GM23248 (cell line): ENCODE results near the gene CUL1. TPM values are rescaled to one million over a fixed set of nuclear protein-coding genes. Genes with fewer than 3 reads are reported as not detected.
"Not testable (repeated sequence)": the region's sequence is repeated elsewhere in the genome, so short reads cannot be mapped to it uniquely, and the experiment has no call there.

ENCODE experiments used
- DNase-seq: peaks from one replicate; pipeline ENCODE4 v3.0.0-alpha.2; 2015
- H2AFZ ChIP-seq: fragments of 200-600 bp; sonication (generic); 2 replicates; pipeline ENCODE4 v1.6.1; 2016; ENCODE audit warnings: antibody characterized with exemption
- H3F3A ChIP-seq: fragments of 200-600 bp; sonication (generic); 2 replicates; pipeline ENCODE4 v1.6.1; 2016; ENCODE audit warnings: mild to moderate bottlenecking, antibody characterized with exemption, mixed run types; ENCODE audit not compliant: insufficient read depth
- H3K27ac ChIP-seq: fragments of 200-600 bp; sonication (generic); 2 replicates; pipeline ENCODE4 v1.5.1; 2016; ENCODE audit warnings: mild to moderate bottlenecking
- H3K27me3 ChIP-seq: fragments of 200-600 bp; sonication (generic); replicated peaks from 2 replicates; pipeline ENCODE4 v1.6.1; 2016; ENCODE audit warnings: mild to moderate bottlenecking; ENCODE audit not compliant: insufficient read depth
- H3K36me3 ChIP-seq: fragments of 200-600 bp; sonication (generic); 2 replicates; pipeline ENCODE4 v1.6.1; 2016; ENCODE audit warnings: low read depth, mild to moderate bottlenecking
- H3K4me1 ChIP-seq: fragments of 200-600 bp; sonication (generic); 2 replicates; pipeline ENCODE4 v1.6.1; 2016; ENCODE audit warnings: mild to moderate bottlenecking; ENCODE audit not compliant: insufficient read depth
- H3K4me2 ChIP-seq: fragments of 200-600 bp; sonication (generic); one replicate; pipeline ENCODE4 v1.6.1; 2016; ENCODE audit warnings: mild to moderate bottlenecking; ENCODE audit not compliant: unreplicated experiment
- H3K4me3 ChIP-seq: fragments of 200-600 bp; sonication (generic); 2 replicates; pipeline ENCODE4 v1.5.1; 2016; ENCODE audit warnings: mild to moderate bottlenecking
- H3K79me2 ChIP-seq: fragments of 200-600 bp; sonication (generic); 2 replicates; pipeline ENCODE4 v1.6.1; 2016; ENCODE audit warnings: mild to moderate bottlenecking; ENCODE audit not compliant: insufficient read depth
- H3K9ac ChIP-seq: fragments of 200-600 bp; sonication (generic); 2 replicates; pipeline ENCODE4 v1.6.1; 2016; ENCODE audit warnings: mild to moderate bottlenecking
- H3K9me2 ChIP-seq: fragments of 200-600 bp; sonication (generic); 2 replicates; pipeline ENCODE4 v1.6.1; 2016; ENCODE audit warnings: mixed run types, mild to moderate bottlenecking, moderate library complexity; ENCODE audit not compliant: insufficient read depth
- H3K9me3 ChIP-seq: fragments of 200-600 bp; sonication (generic); one replicate; pipeline ENCODE4 v1.6.1; 2017; ENCODE audit warnings: low read depth
- H4K20me1 ChIP-seq: fragments of 200-600 bp; sonication (generic); 2 replicates; pipeline ENCODE4 v1.6.0; 2016; ENCODE audit not compliant: insufficient read depth
- EZH2 ChIP-seq: fragments of 200-600 bp; sonication (generic); IDR thresholded peaks from 2 replicates; pipeline ENCODE4 v1.6.1; 2018; ENCODE audit warnings: antibody characterized with exemption, mild to moderate bottlenecking; ENCODE audit not compliant: insufficient read depth, poor library complexity, severe bottlenecking
- EZH2phosphoT487 ChIP-seq: fragments of 200-600 bp; sonication (generic); IDR thresholded peaks from 2 replicates; pipeline ENCODE4 v1.6.1; 2018; ENCODE audit warnings: antibody characterized with exemption, moderate library complexity, mild to moderate bottlenecking, low read depth; ENCODE audit not compliant: insufficient read depth
- WGBS, 2 experiments: methylation state at CpG; one replicate each; pipeline ENCODE4 v1.1.6; 2015 to 2017; ENCODE audit warnings: low lambda C conversion rate in 2 of 2, low coverage in 1 of 2; ENCODE audit errors: missing lambda C conversion rate in 2 of 2; 5-methylcytosine and 5-hydroxymethylcytosine counted together
- in situ Hi-C: fragments of 300-500 bp; cut with MboI; formaldehyde crosslinking; loops from 2 replicates; pipeline ENCODE4 v1.15.0; 2020
- polyA plus RNA-seq: library from polyadenylated mRNA; unstranded; fragments of >200 nt; fragmentation: Nextera tagmentation; extraction: Ambion mirVana; gene quantifications from 2 replicates; pipeline ENCODE4 v1.2.1, GENCODE V29; 2016
- total RNA-seq: library from RNA; depleted of rRNA; stranded (reverse); fragments of >200 nt; shearing (Covaris generic); gene quantifications from 2 replicates; pipeline ENCODE4 v1.2.3, GENCODE V29; 2014

Gene CUL1
- total and polyA plus RNA-seq, 2 experiments from 2014 or later: 49.1 to 52.6 TPM

DNA sequence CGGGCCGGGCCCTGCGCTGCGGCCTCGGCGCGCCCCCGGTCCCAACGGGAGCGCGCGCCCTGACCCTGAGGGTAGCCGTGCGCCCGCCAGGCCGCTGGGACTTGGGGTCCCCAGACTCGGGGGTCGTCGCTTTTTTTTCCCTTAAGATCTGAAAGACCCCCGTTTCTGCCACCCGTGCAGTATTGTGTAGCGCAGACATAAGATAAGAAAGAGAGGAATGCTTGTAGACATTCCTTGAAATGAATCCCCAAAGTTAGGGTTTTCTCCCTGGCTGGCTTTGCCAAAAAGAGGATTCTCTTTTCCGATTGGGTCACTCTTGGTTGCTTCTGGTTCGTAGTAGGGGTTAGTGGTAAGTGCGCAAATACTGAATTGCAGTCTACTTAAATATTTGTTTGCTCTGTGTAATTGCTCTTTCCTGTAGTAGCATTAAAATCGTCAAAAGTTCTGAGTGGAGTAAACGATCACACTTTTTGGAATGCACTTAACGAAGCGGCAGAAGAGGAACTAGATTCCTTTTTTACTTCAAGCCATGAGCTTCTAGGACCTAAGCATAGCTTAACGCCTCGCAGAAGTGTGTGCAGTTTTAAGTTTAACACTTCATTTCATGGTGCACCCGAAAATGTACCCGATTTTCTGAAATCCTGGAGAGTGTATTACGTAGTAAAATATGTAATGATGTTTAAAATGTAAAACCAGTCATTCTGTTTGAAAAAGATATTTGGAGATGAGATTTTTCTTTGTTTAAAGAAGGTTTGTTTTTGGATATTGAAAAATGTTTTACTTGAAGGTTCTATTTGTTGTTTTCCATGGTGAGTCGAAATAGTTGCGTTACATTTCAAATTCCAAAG is 1.3 kb downstream of the CUL1 start:
- in situ Hi-C loops: no loop called here
- DNase-seq: peak; percentile 70
- Histone ChIP-seq H3K79me2 (peaks cover 55% of the 10 kb centered on the region), H3K4me1 (peaks cover 46% of the 10 kb centered on the region), H4K20me1 (peaks cover 40% of the 10 kb centered on the region), H3K4me3 (peak overlapping the region; percentile 96), H3K27ac (peak overlapping the region; percentile 85), H3K9ac (peak overlapping the region; percentile 96), H3K9me2 (no peaks in the 10 kb centered on the region), H3F3A (peaks cover 37% of the 10 kb centered on the region), H3K9me3 (no peaks in the 10 kb centered on the region), H3K4me2 (peak overlapping the region; percentile 94), H2AFZ (peak overlapping the region; percentile 90), H3K27me3 (no peaks in the 10 kb centered on the region), H3K36me3 (no peaks in the 10 kb centered on the region)
- WGBS, 2 experiments: 0% methylated on average over 32 to 33 of the region's 36 CpGs
- TF ChIP-seq EZH2 (no peak), EZH2phosphoT487 (no peak)

DNA sequence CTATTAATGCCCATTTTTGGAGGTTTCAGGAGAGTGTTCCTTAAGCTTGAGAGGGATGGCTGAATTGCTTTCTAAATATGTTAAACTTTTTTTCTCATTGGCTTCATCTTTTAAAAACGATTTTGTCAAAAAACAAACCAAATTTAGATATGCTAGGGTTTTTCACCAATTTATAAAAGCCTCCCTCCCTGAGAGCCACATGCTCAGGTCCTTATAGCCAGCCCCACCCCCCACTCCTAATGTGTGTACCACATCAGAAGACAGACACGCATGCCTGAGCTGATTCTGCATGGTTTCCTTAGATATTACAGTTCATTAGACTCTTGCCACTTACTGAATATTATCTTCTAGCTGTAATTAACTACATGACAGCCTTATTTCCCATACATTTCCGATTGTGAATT is 2.0 kb downstream of the CUL1 start:
- Histone ChIP-seq H3F3A (peaks cover 37% of the 10 kb centered on the region), H3K4me2 (peak overlapping the region; percentile 94), H2AFZ (no peak overlapping the region), H3K9me3 (no peaks in the 10 kb centered on the region), H3K9ac (peak overlapping the region; percentile 96), H3K27ac (peak overlapping the region; percentile 85), H3K4me3 (peak overlapping the region; percentile 96), H3K27me3 (no peaks in the 10 kb centered on the region), H3K36me3 (no peaks in the 10 kb centered on the region), H3K4me1 (peaks cover 46% of the 10 kb centered on the region), H3K9me2 (no peaks in the 10 kb centered on the region), H3K79me2 (peaks cover 62% of the 10 kb centered on the region), H4K20me1 (peaks cover 41% of the 10 kb centered on the region)
- DNase-seq: peak; percentile 72
- TF ChIP-seq EZH2 (no peak), EZH2phosphoT487 (no peak)
- 36 to 40% methylated on average over 3 of the region's 3 CpGs for WGBS, 2 experiments
- in situ Hi-C loops: no loop called here

DNA sequence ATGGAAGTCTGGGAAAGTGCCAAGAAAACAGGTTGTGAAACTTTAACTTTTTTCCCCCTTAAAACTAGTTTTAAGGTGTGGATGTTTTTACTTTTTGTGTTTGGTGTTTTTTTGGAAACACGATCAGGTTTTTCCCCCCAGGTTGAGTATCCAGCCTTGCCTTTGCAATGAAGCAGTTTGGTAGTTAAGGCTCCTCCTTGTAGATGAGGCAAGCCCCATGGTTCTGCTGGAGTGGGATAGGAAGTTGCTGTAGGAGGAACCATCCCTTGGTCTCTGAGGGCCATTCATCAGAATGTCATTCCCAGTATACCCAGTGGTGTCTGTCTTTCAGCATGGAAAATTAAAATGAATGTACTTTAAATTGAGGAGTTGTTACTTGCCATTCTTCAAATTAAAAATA is 2.7 kb downstream of the CUL1 start:
- Histone ChIP-seq H2AFZ (no peak overlapping the region), H3K9me3 (no peaks in the 10 kb centered on the region), H3K4me2 (peak overlapping the region; percentile 94), H3K27ac (peak overlapping the region; percentile 85; the same call in 1 of the 2 replicates), H3K79me2 (peaks cover 69% of the 10 kb centered on the region), H3K4me3 (peak overlapping the region; percentile 96), H3F3A (peaks cover 37% of the 10 kb centered on the region), H3K36me3 (no peaks in the 10 kb centered on the region), H3K4me1 (peaks cover 46% of the 10 kb centered on the region), H3K9me2 (no peaks in the 10 kb centered on the region), H3K9ac (peak overlapping the region; percentile 96; the same call in 1 of the 2 replicates), H3K27me3 (no peaks in the 10 kb centered on the region), H4K20me1 (peaks cover 46% of the 10 kb centered on the region)
- WGBS, 2 experiments: 53 to 56% methylated on average over 1 of the region's 1 CpG
- TF ChIP-seq EZH2phosphoT487 (no peak), EZH2 (no peak)
- in situ Hi-C loops: no loop called here
- peak; percentile 50 for DNase-seq

DNA sequence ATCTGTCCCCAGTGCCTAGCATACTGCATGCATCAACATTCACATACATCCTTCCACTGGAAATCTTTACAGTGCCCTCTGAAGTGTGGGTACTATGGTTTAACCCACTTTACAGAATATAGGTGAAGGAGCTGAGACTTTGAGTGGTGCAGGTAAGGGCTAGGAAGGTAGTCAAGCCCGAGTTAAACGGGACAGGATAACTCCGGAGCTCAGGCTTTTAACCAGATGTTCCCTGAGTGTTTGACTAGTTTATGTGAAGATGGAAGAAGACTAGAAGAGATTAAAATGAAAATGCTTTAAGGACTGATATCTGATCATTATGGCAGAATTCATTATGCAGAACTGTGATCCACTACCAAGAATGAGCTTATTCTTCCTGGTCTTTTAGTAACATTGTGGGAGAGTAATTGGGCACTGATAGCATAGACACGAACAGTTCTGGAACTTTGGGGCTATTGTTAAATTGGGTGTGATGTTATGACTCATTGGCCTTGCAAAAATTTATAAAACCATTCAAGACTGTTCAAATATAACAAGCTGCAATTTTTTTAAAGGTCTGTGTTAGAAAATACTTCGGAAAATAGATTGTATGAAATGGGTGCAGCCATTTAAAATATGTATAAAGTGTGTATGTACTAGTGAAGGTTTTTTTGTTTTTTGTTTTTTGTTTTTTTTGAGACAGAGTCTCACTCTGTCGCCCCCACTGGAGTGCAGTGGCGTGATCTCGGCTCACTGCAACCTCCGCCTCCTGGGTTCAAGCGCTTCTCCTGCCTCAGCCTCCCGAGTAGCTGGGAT is 4.4 kb downstream of the CUL1 start:
- in situ Hi-C loops: no loop called here
- peaks cover 51% of the 10 kb centered on the region for H4K20me1 ChIP-seq
- H3K4me1 ChIP-seq: peaks cover 40% of the 10 kb centered on the region
- no peak overlapping the region; the same call in 1 of the 2 replicates for H3K4me3 ChIP-seq
- peaks cover 86% of the 10 kb centered on the region for H3K79me2 ChIP-seq
- H3K4me2 ChIP-seq: no peak overlapping the region
- 81 to 82% methylated on average over 11 of the region's 11 CpGs for WGBS, 2 experiments
- H3K36me3 ChIP-seq: no peaks in the 10 kb centered on the region
- H3K27me3 ChIP-seq: no peaks in the 10 kb centered on the region
- H3K9me2 ChIP-seq: no peaks in the 10 kb centered on the region
- no peaks in the 10 kb centered on the region for H3K9me3 ChIP-seq
- no peak overlapping the region for H3K9ac ChIP-seq
- no peak overlapping the region for H3K27ac ChIP-seq
- peak; percentile 41 for DNase-seq
- no peak overlapping the region for H2AFZ ChIP-seq
- TF ChIP-seq EZH2phosphoT487: no peak
- no peak for TF ChIP-seq EZH2
- peaks cover 22% of the 10 kb centered on the region for H3F3A ChIP-seq

DNA sequence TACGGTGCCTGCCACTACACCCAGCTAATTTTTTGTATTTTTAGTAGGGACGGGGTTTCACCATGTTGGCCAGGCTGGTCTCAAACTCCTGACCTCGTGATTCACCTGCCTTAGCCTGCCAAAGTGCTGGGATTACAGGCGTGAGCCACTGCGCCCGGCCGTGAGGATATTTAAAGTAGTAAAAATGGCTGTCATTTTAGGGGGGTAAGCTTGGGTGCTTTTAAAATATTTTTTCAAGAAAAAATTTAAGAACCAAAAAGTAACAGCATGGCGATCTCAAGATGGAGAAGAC is 4.9 kb downstream of the CUL1 start:
- H3K9me3 ChIP-seq, H3K4me3 ChIP-seq, H3K9me2 ChIP-seq, H3K27ac ChIP-seq, in situ Hi-C loops, H3K9ac ChIP-seq, H2AFZ ChIP-seq, H3K27me3 ChIP-seq, DNase-seq, H3K4me2 ChIP-seq, H3K36me3 ChIP-seq: not testable (repeated sequence)
- Histone ChIP-seq H3K4me1 (peaks cover 40% of the 10 kb centered on the region), H3F3A (peaks cover 22% of the 10 kb centered on the region), H4K20me1 (peaks cover 56% of the 10 kb centered on the region), H3K79me2 (peaks cover 91% of the 10 kb centered on the region)
- WGBS, 2 experiments: 97 to 98% methylated on average over 8 of the region's 8 CpGs
